HG03108 (cell line): Measurements from ENCODE around the gene CYP39A1.

Source experiments
- ATAC-seq: cut with Tn5 transposase; IDR thresholded peaks from one replicate; pipeline ENCODE4 v1.9.1; 2021; ENCODE audit warnings: moderate library complexity; ENCODE audit not compliant: unreplicated experiment

Gene CYP39A1

GRCh38 chr6:46592740-46593139 lies 59.9 kb downstream of the CYP39A1 start:
- ATAC-seq: no peak

DNA sequence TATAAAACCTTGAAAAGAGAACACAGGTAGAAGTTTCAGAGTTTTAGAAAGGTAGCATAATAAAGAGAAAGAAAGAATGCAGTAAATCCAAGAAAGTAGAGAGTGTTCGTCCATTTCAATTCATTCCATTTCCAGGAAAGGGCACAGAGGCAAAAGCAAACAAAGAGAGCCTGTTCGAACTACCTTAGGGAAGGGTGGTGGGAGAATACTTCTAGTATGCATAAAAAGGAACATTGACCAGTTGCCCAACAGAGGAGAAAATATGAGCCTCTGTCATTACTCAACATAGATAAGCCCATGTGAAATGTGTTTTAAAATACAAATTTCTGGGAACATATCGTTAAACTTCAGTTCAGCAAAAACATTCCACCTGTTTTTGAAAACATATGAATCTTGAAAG lies 60.6 kb downstream of the CYP39A1 start:
- ATAC-seq: no peak

GRCh38 chr6:46590765-46591164 lies 61.9 kb downstream of the CYP39A1 start:
- no peak for ATAC-seq

- no peak for ATAC-seq
Measured at GRCh38 chr6:46586906-46587305, 65.7 kb downstream of the CYP39A1 start.

DNA sequence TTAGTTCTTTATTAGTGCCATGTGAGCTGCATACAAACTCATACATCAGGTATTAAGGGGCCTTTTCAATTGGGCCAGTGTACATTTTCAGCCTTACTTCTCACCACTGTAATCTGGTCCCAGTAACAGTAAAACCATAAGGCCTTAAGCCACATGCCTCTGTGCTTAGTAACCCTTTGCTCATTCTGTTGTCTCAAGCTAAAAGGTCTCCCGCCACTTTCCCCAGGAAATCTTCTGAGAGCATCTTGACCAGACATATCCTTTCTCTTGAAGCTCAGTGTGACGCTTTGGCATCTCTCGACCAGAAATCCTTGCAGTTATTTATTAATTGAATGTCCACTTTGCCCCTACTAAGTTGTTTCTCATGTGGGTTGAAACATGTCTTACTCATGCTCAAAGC lies 68.0 kb downstream of the CYP39A1 start:
- no peak for ATAC-seq

DNA sequence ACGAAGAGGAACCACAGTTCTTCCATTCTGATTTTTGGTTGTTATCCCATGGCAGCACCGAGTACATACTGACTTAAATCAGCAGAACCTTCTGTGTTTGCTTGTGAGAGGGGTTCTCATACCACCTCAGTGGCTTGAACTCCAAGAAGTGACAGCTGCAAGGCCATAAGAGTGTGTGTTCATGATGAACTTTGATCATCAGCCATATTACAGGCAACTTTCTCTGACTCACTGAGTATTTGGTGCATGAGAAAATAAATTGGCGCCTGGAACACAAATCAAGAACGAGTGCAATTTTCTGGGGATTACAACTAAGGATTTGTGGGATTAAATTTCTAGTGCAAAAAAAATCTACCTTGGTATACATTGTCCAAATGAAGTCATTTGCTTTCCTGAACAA lies 68.9 kb downstream of the CYP39A1 start:
- no peak for ATAC-seq

DNA sequence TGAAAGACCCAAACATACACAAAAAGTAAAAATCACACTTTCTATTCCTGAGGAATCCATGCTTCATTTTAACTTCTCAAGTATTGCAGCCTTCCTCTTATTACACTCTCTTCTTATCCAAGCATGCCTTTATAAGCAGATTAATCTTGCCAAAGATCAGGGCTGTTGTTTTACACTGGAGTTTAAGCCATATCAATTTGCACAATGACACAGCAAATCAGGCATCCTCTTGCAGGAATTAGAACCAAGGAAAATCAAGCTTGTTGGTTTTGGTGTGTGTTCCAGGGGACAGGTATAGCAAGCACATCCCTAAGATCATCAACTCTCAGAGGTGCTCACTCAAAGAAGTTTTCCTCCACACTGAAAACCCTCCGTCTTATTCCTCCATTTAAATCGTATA lies 69.5 kb downstream of the CYP39A1 start:
- ATAC-seq: no peak

DNA sequence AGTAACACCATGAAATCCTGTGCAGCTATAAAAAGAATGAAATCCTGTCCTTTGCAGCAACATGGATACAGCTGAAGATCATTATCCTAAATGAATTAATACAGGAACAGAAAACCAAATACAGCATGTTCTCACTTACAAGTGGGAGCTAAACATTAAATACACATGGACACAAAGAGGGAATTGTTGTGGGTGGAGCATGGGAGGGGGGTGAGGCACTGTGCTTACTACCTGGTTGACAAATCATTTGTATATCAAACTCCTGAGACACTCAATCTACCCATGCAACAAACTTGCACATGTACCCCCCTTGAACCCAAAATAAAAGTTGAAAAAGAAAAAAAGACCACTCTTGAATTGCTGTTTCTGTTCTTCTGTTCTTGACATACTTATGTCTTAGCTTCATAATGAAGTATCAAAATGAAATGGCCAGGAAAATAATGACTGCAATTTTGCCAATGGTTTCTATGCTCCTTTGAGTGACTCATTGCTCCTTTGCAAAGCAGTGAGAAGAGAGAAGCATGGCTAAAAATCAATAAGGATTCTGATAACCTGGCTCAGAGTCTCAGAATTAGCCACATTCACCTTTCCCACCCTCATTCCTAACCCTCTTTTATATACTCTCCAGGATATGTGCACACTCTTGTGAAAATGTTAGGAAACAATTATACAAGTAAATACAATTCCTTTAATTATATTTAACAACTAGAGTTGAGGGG lies 71.0 kb downstream of the CYP39A1 start:
- no peak for ATAC-seq

- no peak for ATAC-seq
Measured at GRCh38 chr6:46575530-46575929, 77.1 kb downstream of the CYP39A1 start.

- ATAC-seq: no peak
Measured at GRCh38 chr6:46573140-46573539, 79.5 kb downstream of the CYP39A1 start.

DNA sequence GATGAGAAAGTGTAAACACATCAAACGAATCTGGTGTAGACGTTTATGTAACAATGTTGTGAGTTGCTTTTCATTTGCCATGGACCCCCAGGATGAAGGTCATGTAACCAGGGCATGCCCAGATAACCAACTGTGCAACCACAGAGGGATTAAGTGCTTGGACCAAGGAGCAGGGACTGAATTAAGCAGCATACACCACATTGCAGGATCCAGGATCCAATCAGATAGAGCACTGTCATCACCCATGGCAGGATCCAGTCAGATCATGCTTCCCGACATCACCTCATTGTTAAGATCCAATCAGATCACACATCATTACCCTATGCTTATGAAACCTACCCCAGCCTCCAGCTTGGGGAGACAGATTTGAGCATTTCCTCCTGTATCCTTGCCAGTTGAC lies 87.1 kb downstream of the CYP39A1 start:
- ATAC-seq: no peak

DNA sequence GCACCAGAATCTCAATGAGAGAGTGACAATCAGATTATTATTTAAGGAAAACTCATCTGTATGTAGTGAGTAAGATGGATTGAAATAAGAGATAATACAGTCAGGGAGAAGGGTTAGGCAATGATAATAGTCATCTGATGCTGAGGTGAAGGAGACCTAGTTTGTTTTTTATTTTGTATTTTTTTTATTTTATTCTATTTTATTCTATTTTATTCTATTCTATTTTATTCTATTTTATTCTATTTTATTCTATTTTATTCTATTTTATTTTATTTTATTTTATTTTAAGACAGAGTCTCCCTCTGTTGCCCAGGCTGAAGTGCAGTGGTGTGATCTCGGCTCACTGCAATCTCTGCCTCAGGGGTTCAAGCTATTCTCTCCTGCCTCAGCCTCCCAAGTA lies 88.7 kb downstream of the CYP39A1 start:
- ATAC-seq: no peak

- no peak for ATAC-seq
Measured at GRCh38 chr6:46556053-46556452, 96.6 kb downstream of the CYP39A1 start.

GRCh38 chr6:46555129-46555528 lies 97.5 kb downstream of the CYP39A1 start:
- ATAC-seq: no peak

GRCh38 chr6:46549155-46549554 lies 103.5 kb downstream of the CYP39A1 start:
- ATAC-seq: no peak

DNA sequence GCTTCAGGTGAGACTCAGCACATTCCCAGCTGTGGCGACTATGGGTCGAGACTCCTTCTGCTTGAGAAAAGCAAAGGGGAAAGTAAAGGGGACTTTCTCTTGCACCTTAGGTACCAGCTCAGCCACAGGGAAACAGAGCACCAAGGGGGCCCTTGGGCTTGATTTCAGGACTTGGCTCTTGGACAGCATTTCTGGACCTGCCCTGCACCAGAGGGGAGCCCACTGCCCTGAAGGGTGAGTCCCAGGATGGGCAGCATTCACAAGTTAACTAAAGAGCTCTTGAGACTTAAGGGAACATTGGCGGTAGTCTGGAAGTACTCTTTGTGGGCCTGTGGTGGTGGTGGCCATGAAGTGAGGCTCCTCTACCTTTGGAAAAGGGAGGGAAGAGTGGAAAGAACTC lies 111.1 kb downstream of the CYP39A1 start:
- no peak for ATAC-seq

- ATAC-seq: no peak
Measured at GRCh38 chr6:46539866-46540265, 112.8 kb downstream of the CYP39A1 start.

DNA sequence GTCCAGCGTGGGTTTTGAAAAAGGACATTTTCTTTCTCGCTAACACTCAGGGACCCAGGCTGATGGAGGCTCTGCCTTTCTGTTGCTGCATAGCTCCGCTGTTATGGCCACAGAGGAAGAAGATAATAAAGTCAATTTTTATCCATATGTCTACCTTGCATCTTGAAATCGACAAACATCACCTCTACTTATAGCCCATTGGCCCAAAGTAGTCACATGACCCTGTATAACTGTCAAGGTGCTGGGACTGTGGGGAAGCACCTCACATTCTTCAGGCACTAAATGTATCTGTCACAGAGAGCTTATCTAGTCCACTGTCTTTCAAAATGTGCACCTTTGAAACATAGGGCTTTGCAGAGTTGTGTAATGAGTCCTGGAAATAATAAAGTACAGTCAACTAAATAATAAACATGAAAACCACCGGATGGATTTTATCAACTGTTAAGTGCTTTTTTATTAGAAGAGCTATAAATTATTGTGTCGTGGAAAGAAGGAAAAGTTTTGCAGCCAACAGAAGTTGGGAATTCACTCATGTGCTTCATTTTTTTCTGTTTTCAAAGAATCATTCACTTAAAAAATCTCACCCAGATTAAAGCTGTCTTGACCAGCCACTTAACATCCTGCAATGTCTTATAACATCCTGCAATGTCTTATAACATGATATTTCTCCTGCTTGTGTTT lies 113.7 kb downstream of the CYP39A1 start:
- no peak for ATAC-seq

- no peak for ATAC-seq
Measured at GRCh38 chr6:46530896-46531295, 121.7 kb downstream of the CYP39A1 start.

GRCh38 chr6:46528961-46529750 lies 123.5 kb downstream of the CYP39A1 start:
- no peak for ATAC-seq

GRCh38 chr6:46526607-46527006 lies 126.0 kb downstream of the CYP39A1 start:
- no peak for ATAC-seq

GRCh38 chr6:46525583-46525982 lies 127.0 kb downstream of the CYP39A1 start:
- no peak for ATAC-seq
